Heart left ventricle (tissue), 16 donors: Measurements from ENCODE around the gene RGSL1. TPM values are rescaled to one million over a fixed set of nuclear protein-coding genes. Genes with fewer than 3 reads are reported as not detected.
A peak's percentile ranks its signal among the peaks of the same experiment; 100 is the strongest.

ENCODE experiments used
- ATAC-seq, 4 donors: fragments of 200-7000 bp; cut with Tn5 transposase; one replicate each; pipeline ENCODE4 v1.9.1; 2020 to 2022; ENCODE audit warnings: moderate library complexity in 4 of 4, mild to moderate bottlenecking in 3 of 4, moderate number of reproducible peaks in 1 of 4
- DNase-seq, 5 donors: peaks; one replicate each; pipeline ENCODE4 v3.0.0-alpha.2; 2020
- H3K27ac ChIP-seq, 12 donors: fragments of 200-600 bp; sonication (generic) in 4 of 12; one replicate each; pipeline versions ENCODE4 v1.5.0 to v1.8.0; 2016 to 2022; ENCODE audit warnings: mild to moderate bottlenecking in 2 of 12
- H3K27me3 ChIP-seq, 9 donors: fragments of 200-600 bp; sonication (generic) in 2 of 9; one replicate each; pipeline versions ENCODE4 v1.5.1 to v1.8.0; 2016 to 2022; ENCODE audit warnings: mild to moderate bottlenecking in 3 of 9
- H3K36me3 ChIP-seq, 9 donors: fragments of 200-600 bp; sonication (generic) in 2 of 9; one replicate each; pipeline versions ENCODE4 v1.5.0 to v1.8.0; 2018 to 2022; ENCODE audit warnings: mild to moderate bottlenecking in 2 of 9
- H3K4me1 ChIP-seq, 12 donors: fragments of 200-600 bp; sonication (generic) in 4 of 12; one replicate each; pipeline versions ENCODE4 v1.5.0 to v1.8.0; 2016 to 2022; ENCODE audit warnings: mild to moderate bottlenecking in 3 of 12
- H3K4me3 ChIP-seq, 12 donors: fragments of 200-600 bp; sonication (generic) in 4 of 12; one replicate each; pipeline versions ENCODE4 v1.5.0 to v1.8.0; 2017 to 2022; ENCODE audit warnings: mild to moderate bottlenecking in 9 of 12, moderate library complexity in 4 of 12
- H3K9me3 ChIP-seq, 12 donors: fragments of 200-600 bp; sonication (generic) in 4 of 12; one replicate each; pipeline versions ENCODE4 v1.5.0 to v1.8.0; 2016 to 2022; ENCODE audit warnings: mild to moderate bottlenecking in 1 of 12
- POLR2A ChIP-seq, 2 donors: fragments of 450-650 bp; IDR thresholded peaks; one replicate each; pipeline ENCODE4 v1.6.1; 2017; ENCODE audit warnings: antibody characterized with exemption in 2 of 2, mild to moderate bottlenecking in 2 of 2, moderate library complexity in 2 of 2
- WGBS, 4 donors: extraction: QIAGEN DNeasy Blood & Tissue Kit in 2 of 4; methylation state at CpG; one replicate each; pipeline versions ENCODE4 v1.1.5 to v1.1.7; 2013 to 2018; 5-methylcytosine and 5-hydroxymethylcytosine counted together
- intact Hi-C, 10 donors: fragments of 100-400 bp; cut with DNase I; formaldehyde crosslinking; loops; one replicate each; pipeline versions ENCODE4 v1.11.1 to v1.14.2; 2022
- polyA plus RNA-seq, 2 donors: library from polyadenylated mRNA; stranded (reverse); fragments of 200-250 nt; gene quantifications; one replicate each; pipeline ENCODE4 v1.2.3, GENCODE V29; 2013
- total RNA-seq, 9 donors: library from RNA; depleted of rRNA in 2 of 9; stranded (reverse); fragments of >200 nt in 2 of 9; fragmentation: NEBNext Ultra II Directional in 3 of 9; extraction: Animal tissue kit (Norgen Biotek cat#: 25700) in 3 of 9; gene quantifications; one replicate each; pipeline versions ENCODE4 v1.1.0 to v1.2.4, GENCODE V29; 2016 to 2023
- TF ChIP-seq, protein P1 (sequence below), 12 donors: fragments of 200-600 bp; sonication (generic) in 4 of 12; IDR thresholded peaks; one replicate each; pipeline versions ENCODE4 v1.5.0 to v1.8.0; 2018 to 2022; ENCODE audit warnings: antibody characterized with exemption in 12 of 12, mild to moderate bottlenecking in 5 of 12
- donor health status: ischemic (EF 13 %, LVEDD 7.1; RV severe dilation, severe dysfunction).
- donor health status: healthy with polysubstance abuse.
- donor health status: DM: no; HTN: yes; CAD: no.
- donor health status: DM: no; HTN: no; CAD: no.
- donor health status: ischemic (EF 25% LVEDD 6.9; RV normal size, moderate dysfunction).
- donor health status: ischemic (EF 25% LVEDD 5.7; RV mildly dilated, moderate dysfunction).
- donor health status: healthy.
- donor health status: DM: yes; HTN: yes; CAD: no.
- donor health status: ischemic (EF 35%, LVEDD 5.7; RV mildly dilated, moderate dysfunction).
- donor health status: nonischemic (EF 11% LVEDD 7.7; RV severe dilation, severe dysfunction).
- donor health status: DM: yes; HTN: yes; CAD: no.
- donor health status: PGD.
- donor health status: ischemic (EF 29% LVEDD 5.4; RV normal size, mild dysfunction).
- donor health status: nonischemic (EF 23%, LVEDD 6.1; RV moderate dilation, normal function).

The RGSL1 gene
- total and polyA plus RNA-seq, 11 donors, result not detected

DNA sequence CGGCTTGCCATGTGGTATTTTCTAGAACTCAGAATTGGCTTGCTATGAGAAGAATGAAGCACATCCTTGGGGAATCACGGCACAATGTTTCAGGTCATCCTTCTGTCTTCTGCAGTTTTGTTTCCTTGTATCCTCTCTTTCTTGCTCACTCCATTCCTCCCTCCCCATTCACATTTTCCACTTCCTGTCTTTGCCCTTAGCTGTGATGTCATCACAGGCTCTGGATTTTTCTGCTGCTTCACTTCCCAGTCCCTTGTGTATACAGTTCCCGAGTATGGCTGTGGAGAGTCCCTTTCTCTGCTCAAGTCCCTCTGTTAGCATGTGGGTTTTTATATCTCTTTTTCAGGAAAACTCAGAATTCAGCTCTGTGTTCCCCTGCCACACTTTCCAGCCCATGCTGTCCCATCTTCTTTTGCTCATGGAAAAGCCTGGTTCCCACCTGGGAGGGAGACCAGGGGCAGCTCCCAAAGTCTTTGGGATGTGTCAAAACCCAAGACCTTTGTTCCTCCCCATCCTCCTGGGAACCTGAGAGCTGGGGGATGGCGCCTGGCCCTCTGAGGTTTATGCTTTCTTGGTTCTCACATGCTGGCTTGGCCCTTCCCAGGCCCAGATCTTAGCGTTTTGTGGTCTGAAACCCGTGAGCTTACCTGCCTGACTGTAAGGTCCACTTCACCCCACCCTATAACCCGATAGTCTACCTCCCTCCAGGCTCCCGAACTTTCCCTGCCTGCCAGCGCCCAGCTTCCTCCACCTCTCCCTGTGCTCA, 159.1 kb downstream of the RGSL1 start:
- intact Hi-C loops, result no loop called here
- Histone ChIP-seq H3K4me1 (peaks cover 0 to 27% (median 9%) of the 10 kb centered on the region in 12 donors), H3K4me3 (no peak overlapping the region), H3K27ac (peak overlapping the region in 8 of 12 donors; percentile 11 to 67 (median 40)), H3K27me3 (peaks cover 0 to 3% (median 0%) of the 10 kb centered on the region in 9 donors), H3K36me3 (no peaks in the 10 kb centered on the region), H3K9me3 (no peaks in the 10 kb centered on the region)
- peak in 2 of 4 donors; percentile 19 to 32 for ATAC-seq
- TF ChIP-seq POLR2A (IDR thresholded peaks at IDR 0.05), result no peak
- TF ChIP-seq, protein P1, sequence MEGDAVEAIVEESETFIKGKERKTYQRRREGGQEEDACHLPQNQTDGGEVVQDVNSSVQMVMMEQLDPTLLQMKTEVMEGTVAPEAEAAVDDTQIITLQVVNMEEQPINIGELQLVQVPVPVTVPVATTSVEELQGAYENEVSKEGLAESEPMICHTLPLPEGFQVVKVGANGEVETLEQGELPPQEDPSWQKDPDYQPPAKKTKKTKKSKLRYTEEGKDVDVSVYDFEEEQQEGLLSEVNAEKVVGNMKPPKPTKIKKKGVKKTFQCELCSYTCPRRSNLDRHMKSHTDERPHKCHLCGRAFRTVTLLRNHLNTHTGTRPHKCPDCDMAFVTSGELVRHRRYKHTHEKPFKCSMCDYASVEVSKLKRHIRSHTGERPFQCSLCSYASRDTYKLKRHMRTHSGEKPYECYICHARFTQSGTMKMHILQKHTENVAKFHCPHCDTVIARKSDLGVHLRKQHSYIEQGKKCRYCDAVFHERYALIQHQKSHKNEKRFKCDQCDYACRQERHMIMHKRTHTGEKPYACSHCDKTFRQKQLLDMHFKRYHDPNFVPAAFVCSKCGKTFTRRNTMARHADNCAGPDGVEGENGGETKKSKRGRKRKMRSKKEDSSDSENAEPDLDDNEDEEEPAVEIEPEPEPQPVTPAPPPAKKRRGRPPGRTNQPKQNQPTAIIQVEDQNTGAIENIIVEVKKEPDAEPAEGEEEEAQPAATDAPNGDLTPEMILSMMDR (IDR thresholded peaks at IDR 0.05), result no peak
- no peak for DNase-seq
- WGBS, 4 donors, result 81 to 87% (median 83%) methylated on average over 9 of the region's 9 CpGs

Other genes starting within 250 kb of the RGSL1 start
- gene GLUL, start 58.4 kb upstream of the RGSL1 start, total RNA-seq, result 100 to 1,000 TPM; 276 to 965 (median 520) TPM
- gene GLUL, start 58.4 kb upstream of the RGSL1 start, polyA plus RNA-seq, result 1,000 to 10,000 TPM in 1 of 2 donors, 10 to 100 TPM in 1; 92.6 to 1,145 TPM
- not detected for gene TEDDM1, start 49.5 kb upstream of the RGSL1 start, total RNA-seq
- not detected for gene TEDDM1, start 49.5 kb upstream of the RGSL1 start, polyA plus RNA-seq
- 1 to 10 TPM; 2.0 to 6.3 (median 3.0) TPM for gene RNASEL, start 139.1 kb downstream of the RGSL1 start, total RNA-seq
- gene RNASEL, start 139.1 kb downstream of the RGSL1 start, polyA plus RNA-seq, result 1 to 10 TPM; 1.4 to 1.9 TPM
- 1 to 10 TPM in 7 of 9 donors, under 1 TPM in 2; 0.75 to 9.3 (median 2.0) TPM for gene RGS16, start 154.2 kb downstream of the RGSL1 start, total RNA-seq
- 1 to 10 TPM; 2.1 TPM for gene RGS16, start 154.2 kb downstream of the RGSL1 start, polyA plus RNA-seq
- under 1 TPM in 3 of 9 donors, not detected in 6; 0.05 to 0.23 (median 0.11) TPM for gene RGS8, start 234.4 kb downstream of the RGSL1 start, total RNA-seq
- not detected for gene RGS8, start 234.4 kb downstream of the RGSL1 start, polyA plus RNA-seq